ENCODE data around the gene KIT.

The KIT gene

GRCh38 chr4:54745031-54745770 is 87.4 kb downstream of the KIT start:
- DNase-seq (ENCODE audit: low spot score), result no peak

GRCh38 chr4:54746218-54746617 is 88.5 kb downstream of the KIT start:
- DNase-seq (ENCODE audit: low spot score), result no peak

- no peak for DNase-seq (ENCODE audit: low spot score)
Observed at GRCh38 chr4:54750341-54750740, 92.6 kb downstream of the KIT start.

GRCh38 chr4:54754394-54754793 is 96.6 kb downstream of the KIT start:
- no peak for DNase-seq (ENCODE audit: low spot score)

GRCh38 chr4:54764476-54764875 is 106.7 kb downstream of the KIT start:
- no peak for DNase-seq (ENCODE audit: low spot score)

- DNase-seq (ENCODE audit: low spot score), result no peak
Observed at GRCh38 chr4:54767376-54767775, 109.6 kb downstream of the KIT start.

GRCh38 chr4:54773022-54773421 is 115.3 kb downstream of the KIT start:
- no peak for DNase-seq (ENCODE audit: low spot score)

- no peak for DNase-seq (ENCODE audit: low spot score)
Observed at GRCh38 chr4:54779036-54779435, 121.3 kb downstream of the KIT start.

- no peak for DNase-seq (ENCODE audit: low spot score)
Observed at GRCh38 chr4:54779476-54780148, 121.9 kb downstream of the KIT start.

GRCh38 chr4:54780149-54780495 is 122.4 kb downstream of the KIT start:
- DNase-seq (ENCODE audit: low spot score), result no peak

GRCh38 chr4:54781756-54782155 is 124.0 kb downstream of the KIT start:
- DNase-seq (ENCODE audit: low spot score), result no peak

GRCh38 chr4:54783402-54784110 is 125.8 kb downstream of the KIT start:
- DNase-seq (ENCODE audit: low spot score), result no peak

GRCh38 chr4:54784161-54784671 is 126.5 kb downstream of the KIT start:
- no peak for DNase-seq (ENCODE audit: low spot score)
